GM18867 (cell line): ENCODE results near the gene TSPAN18.

Experiments used
- ATAC-seq: cut with Tn5 transposase; IDR thresholded peaks from one replicate; pipeline ENCODE4 v1.9.1; 2021; ENCODE audit warnings: mild to moderate bottlenecking, moderate library complexity; ENCODE audit not compliant: unreplicated experiment

Gene TSPAN18

GRCh38 chr11:44910591-44910990, 183.8 kb downstream of the TSPAN18 start:
- no peak for ATAC-seq

GRCh38 chr11:44911029-44911814, 184.5 kb downstream of the TSPAN18 start:
- peak; percentile 70 for ATAC-seq

DNA sequence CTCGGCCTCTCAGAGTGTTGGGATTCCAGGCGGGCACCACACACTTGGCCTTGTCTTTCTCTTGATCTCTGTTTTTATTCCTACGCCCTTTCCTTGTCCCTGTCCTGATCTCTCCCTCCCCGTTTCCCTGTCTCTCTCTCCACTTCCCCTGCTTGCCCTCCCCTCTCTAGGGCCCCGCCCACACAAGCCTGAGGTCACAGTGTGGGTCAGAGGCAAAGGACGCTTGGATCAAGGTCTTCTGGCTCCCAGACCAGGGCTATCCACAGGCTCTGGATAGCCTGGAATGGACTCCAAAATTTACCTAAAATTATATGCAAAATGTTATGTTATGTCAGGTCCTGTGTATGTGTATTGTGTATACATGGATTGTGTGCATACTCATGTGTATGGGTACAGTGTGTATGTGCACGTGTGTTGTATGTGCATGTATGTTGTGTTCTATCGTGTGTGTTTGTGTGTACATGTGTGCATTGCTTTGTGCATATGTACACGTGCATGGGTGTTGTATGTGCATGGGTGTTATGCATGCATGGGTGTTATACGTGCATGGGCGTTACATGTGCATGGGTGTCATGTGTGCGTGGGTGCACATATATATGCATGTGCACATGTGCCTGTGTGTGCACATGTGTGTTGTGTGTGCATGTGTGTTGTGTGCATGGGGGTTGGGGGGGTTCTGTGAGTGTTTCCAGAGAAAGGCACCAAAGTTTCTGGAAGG, 185.7 kb downstream of the TSPAN18 start:
- no peak for ATAC-seq

- ATAC-seq, result no peak
These were observed 186.7 kb downstream of the TSPAN18 start for GRCh38 chr11:44913502-44913901.

GRCh38 chr11:44914105-44914504, 187.3 kb downstream of the TSPAN18 start:
- no peak for ATAC-seq

- ATAC-seq, result no peak
These were observed 188.2 kb downstream of the TSPAN18 start for GRCh38 chr11:44915004-44915403.

GRCh38 chr11:44915621-44916020, 188.9 kb downstream of the TSPAN18 start:
- ATAC-seq, result no peak

DNA sequence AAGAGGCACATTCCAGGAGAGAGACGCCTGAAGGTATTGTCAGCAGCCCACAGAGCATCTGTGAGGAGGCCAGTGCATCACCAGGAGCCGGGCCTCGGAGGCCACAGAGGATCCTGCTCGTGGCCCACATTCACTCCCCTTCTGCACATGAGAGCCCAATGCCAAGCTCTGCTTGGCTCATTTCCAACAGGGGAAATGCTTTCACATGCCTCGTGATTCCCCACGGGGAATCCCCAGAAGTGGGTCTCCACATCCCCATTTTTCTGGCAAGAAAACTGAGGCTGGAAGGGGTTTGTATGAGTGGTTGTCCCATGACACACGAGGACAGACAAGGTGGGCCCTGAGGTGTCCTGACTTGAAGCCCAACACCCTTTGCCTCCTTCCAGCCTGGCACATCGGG, 189.6 kb downstream of the TSPAN18 start:
- no peak for ATAC-seq

- no peak for ATAC-seq
These were observed 190.1 kb downstream of the TSPAN18 start for GRCh38 chr11:44916801-44917385.

DNA sequence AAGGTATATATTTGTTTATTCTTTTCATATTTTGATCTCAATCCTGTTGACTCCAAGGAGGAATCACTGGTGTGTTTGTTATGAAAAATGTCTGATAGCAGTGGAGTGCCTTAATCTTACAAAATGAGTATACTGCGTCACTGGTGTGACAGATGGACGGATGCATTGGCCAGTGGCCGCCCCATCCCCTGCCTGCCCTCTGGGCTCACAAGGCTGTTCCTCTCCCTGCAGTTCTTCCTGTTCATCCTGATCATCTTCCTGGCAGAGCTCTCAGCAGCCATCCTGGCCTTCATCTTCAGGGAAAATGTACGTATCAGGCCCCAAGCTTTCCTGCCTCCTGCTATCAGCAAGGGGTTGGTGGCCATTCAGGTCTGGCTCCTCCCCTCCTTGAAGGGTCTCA, 191.0 kb downstream of the TSPAN18 start:
- no peak for ATAC-seq

DNA sequence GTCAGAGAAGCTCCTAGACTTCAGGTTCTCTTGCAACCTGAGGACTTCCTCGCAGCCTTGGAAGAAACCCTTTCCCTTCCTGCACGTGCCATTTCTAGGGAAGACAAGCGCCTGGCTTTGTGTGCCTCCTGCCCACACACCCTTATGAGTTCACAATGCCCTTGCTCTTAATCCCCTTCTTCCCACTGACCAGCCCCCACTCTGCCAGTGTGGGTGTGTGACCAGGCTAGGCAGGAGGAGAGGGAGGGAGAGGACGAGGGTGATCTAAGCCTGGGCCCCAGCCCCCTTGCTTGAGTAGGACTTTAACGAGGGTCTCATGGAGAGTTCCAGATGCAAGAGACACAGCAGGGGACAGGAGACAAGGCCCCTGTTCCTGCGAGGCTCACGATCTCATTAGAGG, 193.7 kb downstream of the TSPAN18 start:
- ATAC-seq, result no peak

DNA sequence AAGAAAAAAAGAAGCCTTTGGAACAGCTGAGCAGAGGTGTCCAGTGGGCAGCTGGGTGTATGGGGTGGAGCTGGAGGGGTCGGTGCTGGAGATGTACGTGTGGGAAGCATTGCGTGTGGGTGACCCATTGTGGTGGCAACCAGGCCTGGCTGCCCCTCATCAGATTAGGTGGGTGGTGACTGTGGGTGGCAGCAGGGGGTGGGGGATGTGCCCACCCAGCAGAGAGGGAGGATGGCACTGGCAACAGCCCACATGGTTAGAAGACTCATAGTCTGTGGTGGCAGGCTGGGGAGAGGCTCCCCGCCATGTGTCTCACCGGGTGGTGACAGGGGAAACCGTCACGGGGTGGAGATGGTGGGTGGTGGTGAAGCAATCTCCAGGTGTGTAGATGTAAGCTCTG, 196.4 kb downstream of the TSPAN18 start:
- no peak for ATAC-seq

DNA sequence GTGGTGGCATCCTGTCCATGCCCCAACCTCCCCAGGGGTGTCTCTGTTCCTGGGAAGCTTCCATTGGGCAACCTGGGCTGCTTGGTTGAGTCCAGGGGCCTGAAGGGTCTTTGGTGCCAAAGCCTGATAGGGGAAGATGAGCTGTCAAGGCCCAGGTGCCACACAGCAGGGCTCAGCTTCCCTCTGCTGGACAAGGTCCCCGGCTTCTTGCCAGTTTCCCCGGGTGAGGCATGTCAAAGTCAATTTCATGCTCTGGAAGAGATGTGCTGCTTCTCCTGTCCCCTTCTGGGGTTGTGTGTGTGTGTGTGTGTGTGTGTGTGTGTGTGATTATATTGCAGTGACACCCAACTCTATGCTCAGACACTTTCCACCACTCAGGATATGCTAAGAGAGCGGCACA, 197.0 kb downstream of the TSPAN18 start:
- ATAC-seq, result no peak

DNA sequence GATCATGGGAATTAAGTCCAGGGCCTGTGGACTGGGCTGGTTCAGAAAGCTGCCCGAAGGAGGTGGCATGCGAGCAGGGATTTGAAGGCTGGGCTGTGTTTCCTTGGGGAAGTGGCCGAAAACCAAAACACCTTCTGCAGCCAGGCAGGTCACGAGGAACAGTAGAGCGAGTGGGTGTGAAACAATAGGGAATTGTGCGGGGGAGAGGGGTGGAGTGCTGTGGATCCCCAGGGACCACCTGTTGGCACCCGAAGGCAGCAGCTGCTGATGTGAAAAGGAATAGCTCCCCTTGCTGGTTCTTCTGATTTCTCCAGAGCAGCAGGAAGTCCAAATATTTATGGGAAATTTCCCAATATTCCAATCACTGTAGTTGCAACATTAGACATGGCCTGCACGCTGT, 199.3 kb downstream of the TSPAN18 start:
- no peak for ATAC-seq

GRCh38 chr11:44927174-44927661, 200.5 kb downstream of the TSPAN18 start:
- ATAC-seq, result no peak

- ATAC-seq, result no peak
These were observed 201.4 kb downstream of the TSPAN18 start for GRCh38 chr11:44928144-44928543.

GRCh38 chr11:44928816-44929215, 202.1 kb downstream of the TSPAN18 start:
- ATAC-seq, result no peak

- ATAC-seq, result no peak
These were observed 204.0 kb downstream of the TSPAN18 start for GRCh38 chr11:44930588-44931302.

GRCh38 chr11:44931466-44931865, 204.7 kb downstream of the TSPAN18 start:
- ATAC-seq, result no peak

GRCh38 chr11:44934110-44934509, 207.3 kb downstream of the TSPAN18 start:
- ATAC-seq, result no peak

DNA sequence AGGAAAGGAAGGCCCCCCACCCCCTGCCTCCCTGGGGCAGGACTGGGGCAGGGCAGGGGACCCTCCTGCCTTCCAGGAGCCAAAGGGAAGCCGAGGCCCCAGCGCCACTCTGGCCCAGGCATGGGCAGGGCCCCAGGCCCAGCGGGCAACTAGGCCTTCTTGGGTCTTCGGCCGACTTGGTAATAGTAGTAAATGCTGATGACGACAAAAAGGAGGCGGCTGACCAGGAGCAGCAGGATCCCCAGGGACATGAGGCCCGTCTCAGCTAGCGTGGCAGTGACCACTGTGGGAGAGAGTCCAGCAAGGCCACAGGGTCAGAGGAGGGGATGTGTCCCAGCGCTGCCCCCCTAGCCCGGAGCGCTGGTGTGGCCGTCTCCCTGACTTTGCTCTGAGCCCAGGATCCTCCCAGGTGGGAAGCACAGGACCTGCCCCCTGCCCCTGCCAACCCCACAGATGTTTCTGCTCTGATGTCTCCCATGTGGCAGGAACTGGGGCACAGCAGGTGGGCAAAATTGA, 208.0 kb downstream of the TSPAN18 start:
- no peak for ATAC-seq
